B cell (primary cell): ENCODE data around the gene ZNF598. TPM values are rescaled to one million over a fixed set of nuclear protein-coding genes. Genes with fewer than 3 reads are reported as not detected.

Source experiments
- ATAC-seq: fragments of 200-7000 bp; cut with Tn5 transposase; one replicate; pipeline ENCODE4 v1.10.0; 2021; ENCODE audit warnings: low read depth, mild to moderate bottlenecking, moderate number of reproducible peaks, moderate library complexity
- CTCF ChIA-PET: fragments of 350-600 bp; sonication (Branson Sonifier 250); formaldehyde crosslinking; loops from one replicate; lab custom pipeline; 2021; ENCODE audit warnings: antibody characterized with exemption, inconsistent platforms; lab: Charles Lee
- POLR2A ChIA-PET: fragments of 350-600 bp; sonication (Branson Sonifier 250); formaldehyde crosslinking; loops from one replicate; lab custom pipeline; 2021; ENCODE audit warnings: antibody characterized with exemption; lab: Charles Lee
- DNase-seq: peaks from one replicate; pipeline ENCODE4 v3.0.0; 2013
- H2AFZ ChIP-seq: 2 replicates; pipeline ENCODE4 v1.6.1; 2012; ENCODE audit warnings: mild to moderate bottlenecking, low read depth, low read length; ENCODE audit not compliant: insufficient read depth, poor library complexity, severe bottlenecking
- H3K27ac ChIP-seq, 2 donors: 1 replicate in 1 of 2; 2 replicates in 1 of 2; pipeline ENCODE4 v1.5.1; 2012 to 2013; ENCODE audit warnings: low read length in 2 of 2, mild to moderate bottlenecking in 2 of 2, moderate library complexity in 1 of 2
- H3K27me3 ChIP-seq, 4 experiments: fragments of 200-600 bp in 1 of 4; sonication (generic) in 1 of 4; replicated peaks in 1 of 4; 1 replicate in 2 of 4; 2 replicates in 2 of 4; pipeline versions ENCODE4 v1.6.1 to v1.7.0; 2013 to 2016; ENCODE audit warnings: low read length in 3 of 4, mild to moderate bottlenecking in 2 of 4, mixed read lengths in 1 of 4, moderate library complexity in 1 of 4; ENCODE audit not compliant: insufficient read depth in 4 of 4, control insufficient read depth in 3 of 4; ENCODE audit errors: control extremely low read depth in 1 of 4
- H3K36me3 ChIP-seq, 2 experiments: replicated peaks in 1 of 2; 1 replicate in 1 of 2; 2 replicates in 1 of 2; pipeline versions ENCODE4 v1.6.1 to v1.7.1; 2013; ENCODE audit warnings: low read length in 1 of 2; ENCODE audit not compliant: insufficient read depth in 2 of 2, control insufficient read depth in 1 of 2; ENCODE audit errors: control extremely low read depth in 1 of 2, extremely low read depth in 1 of 2
- H3K4me1 ChIP-seq, 2 donors: fragments of 200-600 bp in 1 of 2; sonication (generic) in 1 of 2; 1 replicate in 1 of 2; 2 replicates in 1 of 2; pipeline versions ENCODE4 v1.5.1 to v1.6.1; 2013 to 2017; ENCODE audit warnings: low read length in 2 of 2; ENCODE audit not compliant: control insufficient read depth in 2 of 2, insufficient read depth in 2 of 2
- H3K4me2 ChIP-seq: replicated peaks from 2 replicates; pipeline ENCODE3; 2012; ENCODE audit warnings: mild to moderate bottlenecking, low read depth, low read length; ENCODE audit not compliant: poor library complexity, severe bottlenecking
- H3K4me3 ChIP-seq, 5 experiments: fragments of 200-600 bp in 1 of 5; sonication (generic) in 1 of 5; 1 replicate in 3 of 5; 2 replicates in 2 of 5; pipeline versions ENCODE4 v1.5.1 to v1.7.0; 2011 to 2016; ENCODE audit warnings: low read length in 4 of 5, mild to moderate bottlenecking in 4 of 5, low read depth in 2 of 5, control low read depth in 1 of 5, moderate library complexity in 1 of 5; ENCODE audit not compliant: insufficient read depth in 1 of 5; ENCODE audit errors: control extremely low read depth in 1 of 5, extremely low read depth in 1 of 5
- H3K79me2 ChIP-seq: fragments of 200-600 bp; sonication (generic); one replicate; pipeline ENCODE4 v1.6.0; 2016; ENCODE audit warnings: low read length; ENCODE audit not compliant: control insufficient read depth, insufficient read depth
- H3K9ac ChIP-seq: fragments of 200-600 bp; sonication (generic); 2 replicates; pipeline ENCODE4 v1.6.1; 2017; ENCODE audit warnings: mild to moderate bottlenecking, low read length, moderate library complexity
- H3K9me3 ChIP-seq, 3 donors: one replicate each; pipeline versions ENCODE4 v1.6.1 to v1.7.1; 2013; ENCODE audit warnings: low read length in 2 of 3; ENCODE audit not compliant: control insufficient read depth in 2 of 3, insufficient read depth in 1 of 3; ENCODE audit errors: control extremely low read depth in 1 of 3
- H4K20me1 ChIP-seq: 2 replicates; pipeline ENCODE4 v1.6.0; 2012; ENCODE audit warnings: mild to moderate bottlenecking, low read length; ENCODE audit not compliant: insufficient read depth, control insufficient read depth, poor library complexity, severe bottlenecking
- H3K27ac Mint-ChIP-seq: one replicate; pipeline ENCODE4 v1.8.0; 2021; ENCODE audit warnings: mixed read lengths
- H3K27me3 Mint-ChIP-seq: one replicate; pipeline ENCODE4 v1.8.0; 2021; ENCODE audit warnings: mixed read lengths
- H3K4me1 Mint-ChIP-seq: one replicate; pipeline ENCODE4 v1.8.0; 2021; ENCODE audit warnings: mixed read lengths
- H3K4me3 Mint-ChIP-seq: one replicate; pipeline ENCODE4 v1.8.0; 2021; ENCODE audit warnings: mixed read lengths
- H3K9me3 Mint-ChIP-seq: one replicate; pipeline ENCODE4 v1.8.0; 2022; ENCODE audit warnings: mixed read lengths; ENCODE audit not compliant: insufficient read depth
- CTCF ChIP-seq: fragments of 200-600 bp; IDR thresholded peaks from one replicate; pipeline ENCODE4 v1.8.0; 2022; ENCODE audit warnings: antibody characterized with exemption, mild to moderate bottlenecking
- EZH2 ChIP-seq: IDR thresholded peaks from 2 replicates; pipeline ENCODE4 v1.6.1; 2012; ENCODE audit warnings: borderline replicate concordance, low read depth, mild to moderate bottlenecking, moderate library complexity, low read length; ENCODE audit not compliant: insufficient read depth, poor library complexity, severe bottlenecking
- WGBS: methylation state at CpG from one replicate; pipeline ENCODE4 v1.1.5; 2013; ENCODE audit warnings: missing lambda C conversion rate; ENCODE audit not compliant: insufficient coverage; 5-methylcytosine and 5-hydroxymethylcytosine counted together
- intact Hi-C: fragments of 100-400 bp; cut with micrococcal nuclease; formaldehyde crosslinking; loops from one replicate; pipeline ENCODE4 v1.10.0; 2022
- polyA plus RNA-seq: library from polyadenylated mRNA; depleted of rRNA; stranded (reverse); fragments of >200 nt; gene quantifications from 2 replicates; pipeline ENCODE4 v1.2.3, GENCODE V29; 2012
- total RNA-seq, 2 donors: library from RNA; stranded (reverse); fragments of 120-200 nt in 1 of 2; gene quantifications; 1 replicate in 1 of 2; 2 replicates in 1 of 2; pipeline versions ENCODE4 v1.2.3 to v1.2.4, GENCODE V29; 2013 to 2022

ZNF598 gene
- total and polyA plus RNA-seq, 2 donors (not counting 1 experiment from before 2014, with no cell fraction given), result 49.5 to 61.5 TPM

DNA sequence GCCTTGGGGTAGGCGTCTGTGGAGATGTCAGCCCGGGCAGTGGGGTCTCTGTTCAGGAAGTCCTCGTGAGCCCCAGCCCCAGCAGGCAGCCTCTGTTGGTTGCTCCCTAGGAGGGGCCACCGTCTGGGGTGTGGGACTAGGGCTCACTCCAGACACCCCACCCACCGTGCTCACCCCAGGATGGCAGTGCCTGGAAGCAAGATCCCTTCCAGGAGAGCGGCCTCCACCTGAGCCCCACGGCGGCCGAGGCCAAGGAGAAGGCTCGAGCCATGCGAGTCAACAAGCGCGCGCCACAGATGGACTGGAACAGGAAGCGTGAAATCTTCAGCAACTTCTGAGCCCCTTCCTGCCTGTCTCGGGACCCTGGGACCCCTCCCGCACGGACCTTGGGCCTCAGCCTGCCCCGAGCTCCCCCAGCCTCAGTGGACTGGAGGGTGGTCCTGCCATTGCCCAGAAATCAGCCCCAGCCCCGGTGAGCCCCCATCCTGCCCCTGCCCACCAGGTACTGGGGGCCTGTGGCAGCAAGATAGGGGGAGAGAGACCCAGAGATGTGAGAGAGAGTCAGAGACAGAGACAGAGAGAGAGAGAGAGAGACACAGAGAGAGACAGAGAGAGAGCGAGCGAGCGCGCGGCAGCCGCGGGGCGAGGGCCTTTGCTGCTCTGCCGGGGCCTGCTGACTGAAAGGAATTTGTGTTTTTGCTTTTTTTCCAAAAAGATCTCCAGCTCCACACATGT, 28.2 kb upstream of the ZNF598 start:
- 89% methylated on average over 21 of the region's 29 CpGs for WGBS
- no peaks in the 10 kb centered on the region for H3K4me1 Mint-ChIP-seq
- H3K9me3 ChIP-seq, result no peaks in the 10 kb centered on the region
- H3K79me2 ChIP-seq, result no peaks in the 10 kb centered on the region
- TF ChIP-seq CTCF (no peak), EZH2 (no peak)
- no peak overlapping the region for H3K4me3 Mint-ChIP-seq
- no peaks in the 10 kb centered on the region for H4K20me1 ChIP-seq
- intact Hi-C loops, result no loop called here
- H3K27ac ChIP-seq, result no peak overlapping the region
- H3K4me1 ChIP-seq, result peaks cover 0 to 4% of the 10 kb centered on the region in 2 donors
- ChIA-PET POLR2A (interaction anchor here (0.6 kb wide), 1 partner anchor 8 kb away, joined by 3 read pairs; no protein-coding TSS in a partner anchor), CTCF (no interaction called here)
- H2AFZ ChIP-seq, result no peak overlapping the region
- DNase-seq (no peak), ATAC-seq (no peak)
- no peaks in the 10 kb centered on the region for H3K9me3 Mint-ChIP-seq
- H3K27ac Mint-ChIP-seq, result no peak overlapping the region
- H3K36me3 ChIP-seq, result no peaks in the 10 kb centered on the region
- H3K4me2 ChIP-seq, result no peak overlapping the region
- H3K4me3 ChIP-seq, result no peak overlapping the region
- H3K9ac ChIP-seq, result no peak overlapping the region
- H3K27me3 ChIP-seq, result peaks cover 0 to 7% (median 0%) of the 10 kb centered on the region in 4 experiments
- H3K27me3 Mint-ChIP-seq, result no peaks in the 10 kb centered on the region

DNA sequence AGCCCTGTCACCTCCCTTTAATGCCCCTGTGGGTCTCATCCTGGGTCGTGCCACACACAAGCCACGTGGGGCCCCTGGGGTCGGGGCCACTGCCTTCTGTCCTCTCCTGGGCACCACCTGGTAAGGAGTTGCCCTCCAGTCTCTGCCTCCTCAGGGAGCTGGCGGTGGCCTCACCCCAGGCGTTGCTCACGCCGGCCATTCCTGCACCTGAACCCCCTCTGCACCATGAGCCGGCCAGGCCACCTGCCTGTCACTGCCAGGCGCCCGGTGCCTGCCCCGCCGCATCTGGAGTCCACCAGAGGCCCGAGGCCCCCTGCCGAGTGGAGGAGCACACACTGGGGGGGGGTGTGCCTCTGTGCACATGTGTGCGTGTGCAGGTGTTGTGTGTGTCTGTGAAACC, 27.5 kb upstream of the ZNF598 start:
- Mint-ChIP-seq H3K27ac (no peak overlapping the region), H3K9me3 (no peaks in the 10 kb centered on the region), H3K4me3 (no peak overlapping the region), H3K27me3 (no peaks in the 10 kb centered on the region), H3K4me1 (no peaks in the 10 kb centered on the region)
- DNase-seq (no peak), ATAC-seq (no peak)
- H2AFZ ChIP-seq, result no peak overlapping the region
- 79% methylated on average over 9 of the region's 15 CpGs for WGBS
- no peak overlapping the region for H3K27ac ChIP-seq
- H3K4me3 ChIP-seq, result no peak overlapping the region
- ChIA-PET POLR2A (no interaction called here), CTCF (no interaction called here)
- H3K4me1 ChIP-seq, result peaks cover 0 to 5% of the 10 kb centered on the region in 2 donors
- intact Hi-C loops, result no loop called here
- no peak overlapping the region for H3K4me2 ChIP-seq
- H3K36me3 ChIP-seq, result no peaks in the 10 kb centered on the region
- TF ChIP-seq CTCF (no peak), EZH2 (no peak)
- no peaks in the 10 kb centered on the region for H4K20me1 ChIP-seq
- H3K9me3 ChIP-seq, result peaks cover 0 to 3% (median 0%) of the 10 kb centered on the region in 3 donors
- H3K9ac ChIP-seq, result no peak overlapping the region
- H3K27me3 ChIP-seq, result peaks cover 0 to 10% (median 0%) of the 10 kb centered on the region in 4 experiments
- no peaks in the 10 kb centered on the region for H3K79me2 ChIP-seq
